ENCODE measurements around the gene IL20RA.
"Not testable (repeated sequence)": the region's sequence is repeated elsewhere in the genome, so short reads cannot be mapped to it uniquely, and the experiment has no call there.

The IL20RA gene

GRCh38 chr6:137008204-137008603 lies 36.6 kb downstream of the IL20RA start:
- no peak for DNase-seq (ENCODE audit: low read depth)

- no peak for DNase-seq (ENCODE audit: low read depth)
Measured at GRCh38 chr6:137006056-137006455, 38.7 kb downstream of the IL20RA start.

GRCh38 chr6:137005073-137005472 lies 39.7 kb downstream of the IL20RA start:
- no peak for DNase-seq (ENCODE audit: low read depth)

- no peak for DNase-seq (ENCODE audit: low read depth)
Measured at GRCh38 chr6:137002505-137002904, 42.3 kb downstream of the IL20RA start.

- no peak for DNase-seq (ENCODE audit: low read depth)
Measured at GRCh38 chr6:137001977-137002302, 42.8 kb downstream of the IL20RA start.

GRCh38 chr6:137001299-137001976 lies 43.3 kb downstream of the IL20RA start:
- no peak for DNase-seq (ENCODE audit: low read depth)

- no peak for DNase-seq (ENCODE audit: low read depth)
Measured at GRCh38 chr6:137000825-137001224, 43.9 kb downstream of the IL20RA start.

GRCh38 chr6:136995521-136995920 lies 49.2 kb downstream of the IL20RA start:
- no peak for DNase-seq (ENCODE audit: low read depth)

- no peak for DNase-seq (ENCODE audit: low read depth)
Measured at GRCh38 chr6:136994782-136995181, 50.0 kb downstream of the IL20RA start.

GRCh38 chr6:136992113-136992512 lies 52.7 kb downstream of the IL20RA start:
- DNase-seq (ENCODE audit: low read depth) = no peak

- no peak for DNase-seq (ENCODE audit: low read depth)
Measured at GRCh38 chr6:136991646-136992045, 53.1 kb downstream of the IL20RA start.

GRCh38 chr6:136990754-136991153 lies 54.0 kb downstream of the IL20RA start:
- no peak for DNase-seq (ENCODE audit: low read depth)

- no peak for DNase-seq (ENCODE audit: low read depth)
Measured at GRCh38 chr6:136990242-136990578, 54.6 kb downstream of the IL20RA start.

GRCh38 chr6:136989571-136990241 lies 55.1 kb downstream of the IL20RA start:
- DNase-seq (ENCODE audit: low read depth) = no peak

GRCh38 chr6:136987526-136987925 lies 57.2 kb downstream of the IL20RA start:
- no peak for DNase-seq (ENCODE audit: low read depth)

GRCh38 chr6:136985502-136985901 lies 59.3 kb downstream of the IL20RA start:
- DNase-seq (ENCODE audit: low read depth) = no peak

GRCh38 chr6:136984578-136984977 lies 60.2 kb downstream of the IL20RA start:
- no peak for DNase-seq (ENCODE audit: low read depth)

- DNase-seq (ENCODE audit: low read depth) = no peak
Measured at GRCh38 chr6:136983687-136984086, 61.1 kb downstream of the IL20RA start.

GRCh38 chr6:136982928-136983327 lies 61.8 kb downstream of the IL20RA start:
- DNase-seq (ENCODE audit: low read depth) = no peak

GRCh38 chr6:136980070-136980469 lies 64.7 kb downstream of the IL20RA start:
- no peak for DNase-seq (ENCODE audit: low read depth)

GRCh38 chr6:136979206-136979605 lies 65.6 kb downstream of the IL20RA start:
- DNase-seq (ENCODE audit: low read depth) = no peak

- DNase-seq (ENCODE audit: low read depth) = no peak
Measured at GRCh38 chr6:136977075-136977474, 67.7 kb downstream of the IL20RA start.

- no peak for DNase-seq (ENCODE audit: low read depth)
Measured at GRCh38 chr6:136975089-136975715, 69.6 kb downstream of the IL20RA start.

GRCh38 chr6:136973781-136974180 lies 71.0 kb downstream of the IL20RA start:
- not testable (repeated sequence) for DNase-seq (ENCODE audit: low read depth)
